Measurements from ENCODE around the gene AP2B1.
"Not testable (repeated sequence)": the region's sequence is repeated elsewhere in the genome, so short reads cannot be mapped to it uniquely, and the experiment has no call there.

The AP2B1 gene

GRCh38 chr17:35575759-35576158 lies 11.4 kb upstream of the AP2B1 start:
- in situ Hi-C loops (cut with HindIII; ENCODE audit: low sequenced_read_pairs), result no loop called here

GRCh38 chr17:35577830-35578196 lies 9.3 kb upstream of the AP2B1 start:
- in situ Hi-C loops (cut with HindIII; ENCODE audit: low sequenced_read_pairs), result no loop called here

- in situ Hi-C loops (cut with HindIII; ENCODE audit: low sequenced_read_pairs), result no loop called here
Measured at GRCh38 chr17:35578197-35578928, 8.8 kb upstream of the AP2B1 start, which contains the start of gene PEX12. PEX12 (minus strand) TSS chr17:35578571; CDS start chr17:35578021, 550 bp downstream.

- in situ Hi-C loops (cut with HindIII; ENCODE audit: low sequenced_read_pairs), result no loop called here
Measured at GRCh38 chr17:35578929-35579432, 8.1 kb upstream of the AP2B1 start.

- in situ Hi-C loops (cut with HindIII; ENCODE audit: low sequenced_read_pairs), result no loop called here
Measured at GRCh38 chr17:35584061-35584460, 3.1 kb upstream of the AP2B1 start.

- in situ Hi-C loops (cut with HindIII; ENCODE audit: low sequenced_read_pairs), result no loop called here
Measured at GRCh38 chr17:35586569-35587073, 501 bp upstream of the AP2B1 start.

GRCh38 chr17:35588196-35588920 lies 1.2 kb downstream of the AP2B1 start:
- in situ Hi-C loops (cut with HindIII; ENCODE audit: low sequenced_read_pairs), result no loop called here

GRCh38 chr17:35596072-35596471 lies 8.9 kb downstream of the AP2B1 start:
- in situ Hi-C loops (cut with HindIII; ENCODE audit: low sequenced_read_pairs), result no loop called here

GRCh38 chr17:35596530-35597233 lies 9.6 kb downstream of the AP2B1 start:
- in situ Hi-C loops (cut with HindIII; ENCODE audit: low sequenced_read_pairs), result no loop called here

- in situ Hi-C loops (cut with HindIII; ENCODE audit: low sequenced_read_pairs), result no loop called here
Measured at GRCh38 chr17:35597604-35598003, 10.5 kb downstream of the AP2B1 start.

- in situ Hi-C loops (cut with HindIII; ENCODE audit: low sequenced_read_pairs), result no loop called here
Measured at GRCh38 chr17:35603674-35604073, 16.6 kb downstream of the AP2B1 start.

- in situ Hi-C loops (cut with HindIII; ENCODE audit: low sequenced_read_pairs), result loop anchor here (5.0 kb wide), 2 partner anchors 37 to 127 kb away; partner anchors contain the start of gene RASL10B
Measured at GRCh38 chr17:35605678-35606077, 18.6 kb downstream of the AP2B1 start.

GRCh38 chr17:35607239-35607847 lies 20.2 kb downstream of the AP2B1 start:
- in situ Hi-C loops (cut with HindIII; ENCODE audit: low sequenced_read_pairs), result loop anchor here (5.0 kb wide), 2 partner anchors 35 to 125 kb away; partner anchors contain the start of gene RASL10B

GRCh38 chr17:35609831-35610230 lies 22.7 kb downstream of the AP2B1 start:
- in situ Hi-C loops (cut with HindIII; ENCODE audit: low sequenced_read_pairs), result loop anchor here (5.0 kb wide), 2 partner anchors 32 to 122 kb away; partner anchors contain the start of gene RASL10B

- in situ Hi-C loops (cut with HindIII; ENCODE audit: low sequenced_read_pairs), result not testable (repeated sequence)
Measured at GRCh38 chr17:35610746-35611145, 23.6 kb downstream of the AP2B1 start.

- in situ Hi-C loops (cut with HindIII; ENCODE audit: low sequenced_read_pairs), result no loop called here
Measured at GRCh38 chr17:35612924-35613521, 25.9 kb downstream of the AP2B1 start.

- in situ Hi-C loops (cut with HindIII; ENCODE audit: low sequenced_read_pairs), result no loop called here
Measured at GRCh38 chr17:35614810-35615209, 27.7 kb downstream of the AP2B1 start.

GRCh38 chr17:35616536-35616935 lies 29.4 kb downstream of the AP2B1 start:
- in situ Hi-C loops (cut with HindIII; ENCODE audit: low sequenced_read_pairs), result no loop called here

GRCh38 chr17:35617505-35617904 lies 30.4 kb downstream of the AP2B1 start:
- in situ Hi-C loops (cut with HindIII; ENCODE audit: low sequenced_read_pairs), result no loop called here

GRCh38 chr17:35618628-35619027 lies 31.5 kb downstream of the AP2B1 start:
- in situ Hi-C loops (cut with HindIII; ENCODE audit: low sequenced_read_pairs), result no loop called here

All from endothelial cell of hepatic sinusoid (primary cell).